Stomach (tissue), 4 donors: ENCODE measurements around the gene TCOF1.

Experiments
- EP300 ChIP-seq: sonication (generic); formaldehyde crosslinking; IDR thresholded peaks from one replicate; pipeline ENCODE4 v1.6.1; 2017; ENCODE audit warnings: antibody characterized with exemption
- POLR2A ChIP-seq, 4 donors: fragments of 450-650 bp; IDR thresholded peaks; one replicate each; pipeline ENCODE4 v1.6.1; 2016; ENCODE audit warnings: antibody characterized with exemption in 4 of 4, control low read depth in 2 of 4, mild to moderate bottlenecking in 1 of 4, moderate library complexity in 1 of 4
- TF ChIP-seq, protein P1 (sequence below), 7 experiments: fragments of 450-650 bp in 4 of 7; fragments of 200-600 bp in 3 of 7; sonication (generic) in 3 of 7; IDR thresholded peaks; one replicate each; pipeline ENCODE4 v1.5.1; 2016 to 2019; ENCODE audit warnings: antibody characterized with exemption in 7 of 7, control low read depth in 2 of 7, mild to moderate bottlenecking in 1 of 7

GRCh38 chr5:150386024-150386855 is 28.7 kb downstream of the TCOF1 start:
- TF ChIP-seq, protein P1, sequence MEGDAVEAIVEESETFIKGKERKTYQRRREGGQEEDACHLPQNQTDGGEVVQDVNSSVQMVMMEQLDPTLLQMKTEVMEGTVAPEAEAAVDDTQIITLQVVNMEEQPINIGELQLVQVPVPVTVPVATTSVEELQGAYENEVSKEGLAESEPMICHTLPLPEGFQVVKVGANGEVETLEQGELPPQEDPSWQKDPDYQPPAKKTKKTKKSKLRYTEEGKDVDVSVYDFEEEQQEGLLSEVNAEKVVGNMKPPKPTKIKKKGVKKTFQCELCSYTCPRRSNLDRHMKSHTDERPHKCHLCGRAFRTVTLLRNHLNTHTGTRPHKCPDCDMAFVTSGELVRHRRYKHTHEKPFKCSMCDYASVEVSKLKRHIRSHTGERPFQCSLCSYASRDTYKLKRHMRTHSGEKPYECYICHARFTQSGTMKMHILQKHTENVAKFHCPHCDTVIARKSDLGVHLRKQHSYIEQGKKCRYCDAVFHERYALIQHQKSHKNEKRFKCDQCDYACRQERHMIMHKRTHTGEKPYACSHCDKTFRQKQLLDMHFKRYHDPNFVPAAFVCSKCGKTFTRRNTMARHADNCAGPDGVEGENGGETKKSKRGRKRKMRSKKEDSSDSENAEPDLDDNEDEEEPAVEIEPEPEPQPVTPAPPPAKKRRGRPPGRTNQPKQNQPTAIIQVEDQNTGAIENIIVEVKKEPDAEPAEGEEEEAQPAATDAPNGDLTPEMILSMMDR (IDR thresholded peaks at IDR 0.05) = no peak
- no peak for TF ChIP-seq POLR2A (IDR thresholded peaks at IDR 0.05)
- TF ChIP-seq EP300 = no peak
